Loucy (cell line): Measurements from ENCODE around the gene MYT1.

Experiments used
- H2AFZ ChIP-seq: fragments of 200-600 bp; sonication (generic); 2 replicates; pipeline ENCODE4 v1.6.0; 2016; ENCODE audit warnings: antibody characterized with exemption, mild to moderate bottlenecking, low read length, moderate library complexity
- H3F3A ChIP-seq: fragments of 200-600 bp; 2 replicates; pipeline ENCODE4 v1.6.0; 2016; ENCODE audit warnings: antibody characterized with exemption, low read depth, mild to moderate bottlenecking
- H3K27me3 ChIP-seq: fragments of 200-600 bp; sonication (generic); 2 replicates; pipeline ENCODE4 v1.6.1; 2014; ENCODE audit warnings: low read length, mild to moderate bottlenecking; ENCODE audit not compliant: insufficient read depth, poor library complexity, severe bottlenecking
- H3K36me3 ChIP-seq: fragments of 200-600 bp; sonication (generic); 2 replicates; pipeline ENCODE4 v1.6.1; 2016; ENCODE audit warnings: low read length; ENCODE audit not compliant: insufficient read depth
- H3K4me1 ChIP-seq: fragments of 200-600 bp; sonication (generic); 2 replicates; pipeline ENCODE4 v1.5.1; 2014; ENCODE audit warnings: low read length, mild to moderate bottlenecking; ENCODE audit not compliant: insufficient read depth, poor library complexity, severe bottlenecking
- H3K4me2 ChIP-seq: fragments of 200-600 bp; sonication (generic); 2 replicates; pipeline ENCODE4 v1.6.0; 2014; ENCODE audit warnings: antibody characterized with exemption, low read length, low read depth, mild to moderate bottlenecking; ENCODE audit not compliant: poor library complexity, severe bottlenecking
- H3K4me3 ChIP-seq: fragments of 200-600 bp; sonication (generic); 2 replicates; pipeline ENCODE4 v1.5.1; 2014; ENCODE audit warnings: low read length, mild to moderate bottlenecking, mixed read lengths; ENCODE audit not compliant: poor library complexity, severe bottlenecking
- H3K79me2 ChIP-seq: fragments of 200-600 bp; sonication (generic); 2 replicates; pipeline ENCODE4 v1.6.1; 2014; ENCODE audit warnings: low read length; ENCODE audit not compliant: insufficient read depth
- H3K9ac ChIP-seq: fragments of 200-600 bp; sonication (generic); 2 replicates; pipeline ENCODE4 v1.6.0; 2014; ENCODE audit warnings: mild to moderate bottlenecking, low read depth, low read length, moderate library complexity; ENCODE audit not compliant: poor library complexity, severe bottlenecking
- H3K9me2 ChIP-seq: fragments of 200-600 bp; sonication (generic); replicated peaks from 2 replicates; pipeline ENCODE4 v1.6.1; 2016; ENCODE audit warnings: low read depth, low read length, mixed read lengths
- H3K9me3 ChIP-seq: fragments of 200-600 bp; sonication (generic); 2 replicates; pipeline ENCODE4 v1.6.1; 2014; ENCODE audit warnings: mild to moderate bottlenecking, antibody characterized with exemption, low read length, low read depth; ENCODE audit not compliant: insufficient read depth
- H4K20me1 ChIP-seq: fragments of 200-600 bp; sonication (generic); 2 replicates; pipeline ENCODE4 v1.6.0; 2014; ENCODE audit warnings: antibody characterized with exemption, low read length, mild to moderate bottlenecking; ENCODE audit not compliant: insufficient read depth, poor library complexity, severe bottlenecking
- EZH2phosphoT487 ChIP-seq: fragments of 200-600 bp; IDR thresholded peaks from 2 replicates; pipeline ENCODE4 v1.6.1; 2018; ENCODE audit warnings: antibody characterized with exemption, mild to moderate bottlenecking, moderate library complexity, borderline replicate concordance
- TF ChIP-seq, protein P1 (sequence below): fragments of 200-600 bp; sonication (generic); conservative IDR thresholded peaks from 2 replicates; pipeline ENCODE4 v1.5.1; 2014; ENCODE audit warnings: mild to moderate bottlenecking, antibody characterized with exemption, low read length

MYT1 gene

DNA sequence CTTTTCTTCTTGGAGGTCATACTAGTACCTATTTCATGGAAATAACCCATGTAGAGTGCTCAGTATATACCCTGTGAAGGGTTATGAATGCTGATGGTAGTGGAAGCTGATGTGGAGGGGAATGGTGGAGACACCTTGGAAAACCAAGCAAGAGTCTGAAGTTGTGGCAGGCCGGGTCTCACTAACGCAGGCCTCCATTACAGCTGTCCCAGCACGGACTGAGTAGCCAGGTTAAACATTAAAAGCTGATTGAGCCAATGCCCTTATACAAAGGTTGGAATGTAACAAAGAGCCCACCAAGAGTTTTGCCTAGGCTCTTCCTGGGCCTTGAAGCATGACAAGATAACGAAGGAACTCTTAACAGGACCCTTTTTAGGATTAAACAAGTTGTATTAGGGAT lies 89.2 kb downstream of the MYT1 start:
- H3K4me2 ChIP-seq, result no peak overlapping the region
- no peak overlapping the region for H2AFZ ChIP-seq
- H4K20me1 ChIP-seq, result no peaks in the 10 kb centered on the region
- H3K9me2 ChIP-seq, result no peaks in the 10 kb centered on the region
- no peak overlapping the region for H3K9ac ChIP-seq
- no peaks in the 10 kb centered on the region for H3K36me3 ChIP-seq
- TF ChIP-seq EZH2phosphoT487, result no peak
- TF ChIP-seq, protein P1, sequence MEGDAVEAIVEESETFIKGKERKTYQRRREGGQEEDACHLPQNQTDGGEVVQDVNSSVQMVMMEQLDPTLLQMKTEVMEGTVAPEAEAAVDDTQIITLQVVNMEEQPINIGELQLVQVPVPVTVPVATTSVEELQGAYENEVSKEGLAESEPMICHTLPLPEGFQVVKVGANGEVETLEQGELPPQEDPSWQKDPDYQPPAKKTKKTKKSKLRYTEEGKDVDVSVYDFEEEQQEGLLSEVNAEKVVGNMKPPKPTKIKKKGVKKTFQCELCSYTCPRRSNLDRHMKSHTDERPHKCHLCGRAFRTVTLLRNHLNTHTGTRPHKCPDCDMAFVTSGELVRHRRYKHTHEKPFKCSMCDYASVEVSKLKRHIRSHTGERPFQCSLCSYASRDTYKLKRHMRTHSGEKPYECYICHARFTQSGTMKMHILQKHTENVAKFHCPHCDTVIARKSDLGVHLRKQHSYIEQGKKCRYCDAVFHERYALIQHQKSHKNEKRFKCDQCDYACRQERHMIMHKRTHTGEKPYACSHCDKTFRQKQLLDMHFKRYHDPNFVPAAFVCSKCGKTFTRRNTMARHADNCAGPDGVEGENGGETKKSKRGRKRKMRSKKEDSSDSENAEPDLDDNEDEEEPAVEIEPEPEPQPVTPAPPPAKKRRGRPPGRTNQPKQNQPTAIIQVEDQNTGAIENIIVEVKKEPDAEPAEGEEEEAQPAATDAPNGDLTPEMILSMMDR, result no peak
- H3K27me3 ChIP-seq, result no peaks in the 10 kb centered on the region
- peaks cover 25% of the 10 kb centered on the region for H3K79me2 ChIP-seq
- no peaks in the 10 kb centered on the region for H3F3A ChIP-seq
- H3K9me3 ChIP-seq, result no peaks in the 10 kb centered on the region
- no peak overlapping the region for H3K4me3 ChIP-seq
- peaks cover 30% of the 10 kb centered on the region for H3K4me1 ChIP-seq

DNA sequence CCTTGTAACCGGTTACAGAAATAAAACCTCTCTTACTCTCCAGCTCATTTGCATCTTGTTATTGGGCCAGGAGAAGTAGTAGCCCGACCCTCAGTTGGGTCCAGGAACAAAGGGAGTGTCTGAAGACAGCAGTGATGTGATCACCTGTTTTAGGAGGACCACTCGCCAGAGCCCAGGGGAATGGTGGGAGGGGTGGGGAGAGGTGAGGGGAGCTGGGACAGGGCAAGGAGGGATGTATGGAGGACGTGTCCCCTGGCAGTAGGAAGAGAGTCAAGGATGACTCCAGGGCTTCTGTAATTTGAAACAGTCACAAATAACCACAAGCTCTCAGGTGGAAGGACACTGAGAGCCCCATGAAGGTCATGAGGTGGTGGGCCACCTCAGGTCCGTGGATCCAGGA lies 89.9 kb downstream of the MYT1 start:
- no peaks in the 10 kb centered on the region for H3K9me3 ChIP-seq
- no peak overlapping the region for H3K9ac ChIP-seq
- H3K36me3 ChIP-seq, result no peaks in the 10 kb centered on the region
- peaks cover 37% of the 10 kb centered on the region for H3K4me1 ChIP-seq
- H4K20me1 ChIP-seq, result no peaks in the 10 kb centered on the region
- no peak overlapping the region for H3K4me2 ChIP-seq
- no peak overlapping the region for H3K4me3 ChIP-seq
- no peak overlapping the region for H2AFZ ChIP-seq
- no peaks in the 10 kb centered on the region for H3F3A ChIP-seq
- H3K79me2 ChIP-seq, result peaks cover 30% of the 10 kb centered on the region
- H3K27me3 ChIP-seq, result no peaks in the 10 kb centered on the region
- H3K9me2 ChIP-seq, result no peaks in the 10 kb centered on the region
- TF ChIP-seq, protein P1, result no peak
- no peak for TF ChIP-seq EZH2phosphoT487

DNA sequence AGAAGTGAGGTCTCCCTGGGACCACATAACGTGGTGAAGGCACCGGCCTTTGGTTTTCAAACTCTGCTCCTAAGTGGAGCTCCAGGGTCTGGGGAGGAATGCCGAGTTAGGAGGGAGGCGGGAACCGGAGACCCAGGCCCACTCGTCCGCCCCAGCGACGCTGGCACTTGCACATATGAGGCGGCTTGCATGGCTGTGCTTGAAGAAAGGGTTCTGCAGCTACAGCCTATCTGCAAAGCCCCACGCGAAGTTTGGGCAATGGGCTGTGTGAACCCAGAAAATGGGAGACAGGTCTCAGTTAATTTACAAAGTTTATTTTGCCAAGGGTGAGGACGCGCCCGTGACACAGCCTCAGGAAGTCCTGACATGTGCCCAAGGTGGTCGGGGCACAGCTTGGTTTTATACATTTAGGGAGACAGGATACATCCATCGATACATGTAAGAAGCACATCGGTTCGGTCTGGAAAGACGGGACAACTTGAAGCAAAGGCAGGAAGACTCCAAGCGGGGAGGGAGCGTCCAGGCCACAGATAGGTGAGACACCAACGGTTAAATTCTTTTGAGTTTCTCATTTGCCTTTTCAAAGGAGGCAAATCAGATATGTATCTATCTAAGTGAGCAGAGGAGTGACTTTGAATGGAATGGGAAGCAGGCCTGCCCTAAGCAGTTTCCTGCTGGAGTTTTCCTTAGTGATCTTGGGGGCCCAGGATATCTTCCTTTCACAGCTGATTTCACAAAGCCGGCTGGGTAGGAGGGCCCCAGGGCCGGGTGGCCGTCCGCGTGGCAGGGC lies 90.5 kb downstream of the MYT1 start:
- Histone ChIP-seq H3K4me2 (peak overlapping the region; percentile 69), H3F3A (no peaks in the 10 kb centered on the region), H3K4me3 (peak overlapping the region; percentile 95), H3K27me3 (no peaks in the 10 kb centered on the region), H3K9me3 (no peaks in the 10 kb centered on the region), H3K9ac (peak overlapping the region; percentile 71), H4K20me1 (no peaks in the 10 kb centered on the region), H3K4me1 (peaks cover 38% of the 10 kb centered on the region), H3K9me2 (no peaks in the 10 kb centered on the region), H2AFZ (peak overlapping the region; percentile 92), H3K36me3 (no peaks in the 10 kb centered on the region), H3K79me2 (peaks cover 30% of the 10 kb centered on the region)
- TF ChIP-seq EZH2phosphoT487, result no peak
- TF ChIP-seq, protein P1, result no peak
